PC-9 (cell line): ENCODE data around the gene SLC6A1. TPM values are rescaled to one million over a fixed set of nuclear protein-coding genes. Genes with fewer than 3 reads are reported as not detected.

Source experiments
- BruUV-seq: library from RNA; stranded (reverse); fragments of 400-500 nt; replicated peaks from 2 replicates; lab custom pipeline; 2021; lab: Mats Ljungman, UMichigan
- CTCF ChIA-PET: fragments of 300-600 bp; sonication (Branson Sonifier 250); formaldehyde crosslinking; loops from one replicate; lab custom pipeline; 2022; ENCODE audit warnings: antibody characterized with exemption; lab: Charles Lee
- POLR2A ChIA-PET: fragments of 300-600 bp; sonication (Branson Sonifier 250); formaldehyde crosslinking; loops from one replicate; lab custom pipeline; 2022; ENCODE audit warnings: antibody characterized with exemption; ENCODE audit not compliant: unreplicated experiment; lab: Charles Lee
- DNase-seq, 2 experiments: peaks; one replicate each; pipeline versions ENCODE4 v3.0.0 to v3.0.0-alpha.2; 2015 to 2022; ENCODE audit warnings: mixed read lengths in 1 of 2
- H2AFZ ChIP-seq: fragments of 200-600 bp; sonication (generic); 2 replicates; pipeline ENCODE4 v1.8.1; 2017; ENCODE audit warnings: antibody characterized with exemption
- H3F3A ChIP-seq: fragments of 200-600 bp; sonication (generic); 2 replicates; pipeline ENCODE4 v1.8.1; 2017; ENCODE audit warnings: antibody characterized with exemption, mild to moderate bottlenecking, low read depth; ENCODE audit not compliant: insufficient read depth
- H3K27ac ChIP-seq: fragments of 200-600 bp; sonication (generic); 2 replicates; pipeline ENCODE4 v1.6.1; 2016; ENCODE audit warnings: mixed run types
- H3K27me3 ChIP-seq: fragments of 200-600 bp; sonication (generic); 2 replicates; pipeline ENCODE4 v1.6.1; 2016; ENCODE audit warnings: low read depth, mixed run types; ENCODE audit not compliant: insufficient read depth
- H3K36me3 ChIP-seq: fragments of 200-600 bp; sonication (generic); 2 replicates; pipeline ENCODE4 v1.6.1; 2016; ENCODE audit warnings: low read depth, mixed run types
- H3K4me1 ChIP-seq: fragments of 200-600 bp; sonication (generic); replicated peaks from 2 replicates; pipeline ENCODE4 v1.6.1; 2016; ENCODE audit warnings: mixed run types; ENCODE audit not compliant: insufficient read depth
- H3K4me2 ChIP-seq: fragments of 200-600 bp; sonication (generic); 2 replicates; pipeline ENCODE4 v1.6.1; 2017; ENCODE audit warnings: mixed run types
- H3K4me3 ChIP-seq: fragments of 200-600 bp; sonication (generic); 2 replicates; pipeline ENCODE4 v1.6.1; 2016; ENCODE audit warnings: mixed run types
- H3K79me2 ChIP-seq: fragments of 200-600 bp; sonication (generic); 2 replicates; pipeline ENCODE4 v1.6.1; 2017; ENCODE audit warnings: low read depth, mixed run types
- H3K9me2 ChIP-seq: fragments of 200-600 bp; sonication (generic); 2 replicates; pipeline ENCODE4 v1.8.1; 2017; ENCODE audit warnings: mild to moderate bottlenecking; ENCODE audit not compliant: insufficient read depth
- H3K9me3 ChIP-seq: fragments of 200-600 bp; sonication (generic); 2 replicates; pipeline ENCODE4 v1.8.1; 2016; ENCODE audit warnings: low read depth; ENCODE audit not compliant: insufficient read depth
- H4K20me1 ChIP-seq: fragments of 200-600 bp; sonication (generic); 2 replicates; pipeline ENCODE4 v1.8.1; 2017; ENCODE audit not compliant: insufficient read depth
- CTCF ChIP-seq: fragments of 200-600 bp; sonication (generic); conservative IDR thresholded peaks from 2 replicates; pipeline ENCODE4 v1.6.1; 2017; ENCODE audit warnings: mixed run types, antibody characterized with exemption, mild to moderate bottlenecking, moderate library complexity
- EZH2 ChIP-seq: fragments of 200-600 bp; sonication (generic); IDR thresholded peaks from 2 replicates; pipeline ENCODE4 v1.8.0; 2017; ENCODE audit warnings: antibody characterized with exemption, low read depth
- intact Hi-C: fragments of 100-400 bp; cut with micrococcal nuclease; formaldehyde crosslinking; loops from one replicate; pipeline ENCODE4 v1.10.0; 2022; ENCODE audit not compliant: unreplicated experiment
- total RNA-seq: library from RNA; stranded (reverse); gene quantifications from 2 replicates; pipeline ENCODE4 v1.2.3, GENCODE V29; 2021

Gene SLC6A1
- total RNA-seq, 1 experiment from 2014 or later, result not detected

GRCh38 chr3:10972072-10972782 is 20.3 kb upstream of the SLC6A1 start:
- Histone ChIP-seq H3K36me3 (no peaks in the 10 kb centered on the region), H3K9me2 (no peaks in the 10 kb centered on the region), H3K27ac (no peak overlapping the region), H3K4me3 (no peak overlapping the region), H3F3A (no peaks in the 10 kb centered on the region), H3K4me1 (no peaks in the 10 kb centered on the region), H2AFZ (no peak overlapping the region), H3K4me2 (no peak overlapping the region), H3K27me3 (peaks cover 96% of the 10 kb centered on the region), H3K9me3 (no peaks in the 10 kb centered on the region), H4K20me1 (no peaks in the 10 kb centered on the region), H3K79me2 (no peaks in the 10 kb centered on the region)
- no TSS peak for BruUV-seq
- no peak for DNase-seq
- ChIA-PET POLR2A (no interaction called here), CTCF (no interaction called here)
- intact Hi-C loops, result loop anchor here (10.0 kb wide), 1 partner anchor 83 kb away; no protein-coding TSS in a partner anchor
- no peak for TF ChIP-seq CTCF
- no peak for TF ChIP-seq EZH2

- no TSS peak for BruUV-seq
- DNase-seq, result no peak
- TF ChIP-seq CTCF (no peak), EZH2 (no peak)
- H4K20me1 ChIP-seq, result no peaks in the 10 kb centered on the region
- H3K27me3 ChIP-seq, result peaks cover 96% of the 10 kb centered on the region
- H3K9me3 ChIP-seq, result no peaks in the 10 kb centered on the region
- H3K27ac ChIP-seq, result no peak overlapping the region
- CTCF ChIA-PET, result no interaction called here
- intact Hi-C loops, result loop anchor here (10.0 kb wide), 1 partner anchor 82 kb away; no protein-coding TSS in a partner anchor
- H2AFZ ChIP-seq, result no peak overlapping the region
- H3K9me2 ChIP-seq, result no peaks in the 10 kb centered on the region
- POLR2A ChIA-PET, result no interaction called here
- H3K4me3 ChIP-seq, result no peak overlapping the region
- no peaks in the 10 kb centered on the region for H3K79me2 ChIP-seq
- H3K36me3 ChIP-seq, result no peaks in the 10 kb centered on the region
- H3K4me2 ChIP-seq, result no peak overlapping the region
- no peaks in the 10 kb centered on the region for H3K4me1 ChIP-seq
- no peaks in the 10 kb centered on the region for H3F3A ChIP-seq
Observed at GRCh38 chr3:10973046-10973595, 19.4 kb upstream of the SLC6A1 start.

GRCh38 chr3:10974131-10974530 is 18.4 kb upstream of the SLC6A1 start:
- H2AFZ ChIP-seq, result no peak overlapping the region
- ChIA-PET CTCF (no interaction called here), POLR2A (no interaction called here)
- H3K36me3 ChIP-seq, result no peaks in the 10 kb centered on the region
- H3K4me1 ChIP-seq, result no peaks in the 10 kb centered on the region
- no TSS peak for BruUV-seq
- H3K9me2 ChIP-seq, result no peaks in the 10 kb centered on the region
- DNase-seq, result no peak
- intact Hi-C loops, result loop anchor here (10.0 kb wide), 1 partner anchor 81 kb away; no protein-coding TSS in a partner anchor
- H3K4me3 ChIP-seq, result no peak overlapping the region
- H3K27me3 ChIP-seq, result peaks cover 95% of the 10 kb centered on the region
- no peaks in the 10 kb centered on the region for H3F3A ChIP-seq
- no peak overlapping the region for H3K27ac ChIP-seq
- TF ChIP-seq EZH2, result no peak
- no peaks in the 10 kb centered on the region for H3K79me2 ChIP-seq
- H4K20me1 ChIP-seq, result no peaks in the 10 kb centered on the region
- no peak overlapping the region for H3K4me2 ChIP-seq
- no peaks in the 10 kb centered on the region for H3K9me3 ChIP-seq
